SW480 (cell line): ENCODE measurements around the gene ATP6V1A.
"Not testable (repeated sequence)": the region's sequence is repeated elsewhere in the genome, so short reads cannot be mapped to it uniquely, and the experiment has no call there.

Experiments used
- DNase-seq: peaks from one replicate; pipeline ENCODE4 v3.0.0-alpha.2; 2016; ENCODE audit warnings: low spot score

The ATP6V1A gene

DNA sequence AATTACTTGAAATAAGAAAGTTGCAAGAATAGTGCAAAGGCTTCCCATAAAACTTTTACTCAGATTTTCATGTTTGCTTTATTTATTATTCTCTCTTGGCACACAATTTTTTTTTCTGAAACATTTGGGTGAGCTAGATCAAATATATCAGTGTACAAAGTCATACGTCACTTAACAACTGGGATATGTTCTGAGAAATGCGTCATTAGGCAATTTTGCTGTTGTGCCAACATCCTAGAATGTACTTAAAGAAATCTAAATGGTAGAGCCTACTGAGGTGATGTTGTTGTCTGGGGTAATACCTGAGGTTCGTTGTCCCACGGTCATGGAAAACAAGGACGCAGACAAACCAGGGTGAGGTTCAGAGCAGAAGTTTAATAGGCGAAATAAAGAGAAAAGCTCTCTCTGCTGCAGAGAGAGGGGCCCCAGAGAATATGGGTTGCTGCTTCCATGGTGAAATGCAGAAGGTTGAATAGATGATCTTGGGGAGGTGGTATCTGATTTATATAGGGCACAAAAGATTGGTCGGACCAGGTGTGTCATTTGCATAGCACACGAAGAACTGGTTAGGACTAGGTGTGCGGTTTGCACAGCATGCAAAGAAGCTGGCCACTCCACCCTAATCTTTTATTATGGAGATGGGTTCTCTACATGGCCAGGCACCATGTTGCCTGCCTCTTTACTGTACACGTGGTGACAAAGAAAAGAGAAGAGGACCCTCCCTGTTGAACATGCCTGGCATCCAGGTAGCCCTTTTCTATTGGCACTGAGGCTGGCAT lies 82.9 kb downstream of the ATP6V1A start:
- DNase-seq, result no peak

DNA sequence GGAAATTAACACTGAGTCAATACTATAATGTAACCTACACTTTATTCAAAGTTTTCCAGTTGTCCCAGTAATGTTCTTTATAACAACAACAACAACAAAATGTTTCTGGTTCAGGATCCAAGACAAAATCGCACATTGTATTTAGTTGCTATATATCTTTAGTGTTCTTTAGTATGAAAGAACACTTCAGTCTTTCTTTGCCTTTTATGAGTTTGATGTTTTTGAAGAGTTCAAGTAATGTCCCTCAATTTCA lies 84.2 kb downstream of the ATP6V1A start:
- DNase-seq, result no peak

- DNase-seq, result no peak
These were observed 85.8 kb downstream of the ATP6V1A start for GRCh38 chr3:113832477-113833164.

- no peak for DNase-seq
These were observed 88.1 kb downstream of the ATP6V1A start for GRCh38 chr3:113834983-113835382.

DNA sequence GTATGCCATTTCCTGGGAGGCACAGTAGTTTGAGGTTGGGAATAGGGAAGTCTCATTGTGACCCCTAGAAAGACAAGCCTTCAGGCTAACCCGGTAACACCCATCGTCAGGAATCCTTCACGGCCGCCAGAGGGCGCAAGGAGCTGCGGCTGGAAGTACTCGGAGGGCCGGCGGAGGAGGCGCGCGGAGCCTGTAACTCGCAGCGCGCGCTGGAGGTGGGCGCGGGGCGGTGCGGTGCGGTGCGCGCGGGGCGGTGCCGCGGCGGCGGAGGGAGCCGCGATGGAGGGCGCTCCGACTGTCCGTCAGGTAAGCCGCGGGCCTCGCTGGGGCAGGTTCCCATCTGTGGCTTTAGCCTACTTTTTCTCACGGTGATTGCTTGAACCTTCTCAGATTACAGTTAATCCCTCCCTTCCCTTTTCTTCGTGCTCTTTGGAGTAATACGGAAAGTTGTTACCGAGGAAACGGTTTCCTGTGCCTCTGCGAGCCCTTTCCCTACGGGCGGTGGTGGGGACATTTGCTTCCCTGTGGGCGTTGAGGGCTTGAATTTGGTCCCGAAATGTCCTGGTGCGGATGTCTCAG lies 91.9 kb downstream of the ATP6V1A start, which contains the start of gene GRAMD1C:
TSS of gene GRAMD1C (plus strand) at position 158 of the 579 bp plus-strand sequence. CDS start at position 280, 122 bp downstream.
- DNase-seq, result peak; percentile 87

- no peak for DNase-seq
These were observed 92.7 kb downstream of the ATP6V1A start for GRCh38 chr3:113839551-113839950.

DNA sequence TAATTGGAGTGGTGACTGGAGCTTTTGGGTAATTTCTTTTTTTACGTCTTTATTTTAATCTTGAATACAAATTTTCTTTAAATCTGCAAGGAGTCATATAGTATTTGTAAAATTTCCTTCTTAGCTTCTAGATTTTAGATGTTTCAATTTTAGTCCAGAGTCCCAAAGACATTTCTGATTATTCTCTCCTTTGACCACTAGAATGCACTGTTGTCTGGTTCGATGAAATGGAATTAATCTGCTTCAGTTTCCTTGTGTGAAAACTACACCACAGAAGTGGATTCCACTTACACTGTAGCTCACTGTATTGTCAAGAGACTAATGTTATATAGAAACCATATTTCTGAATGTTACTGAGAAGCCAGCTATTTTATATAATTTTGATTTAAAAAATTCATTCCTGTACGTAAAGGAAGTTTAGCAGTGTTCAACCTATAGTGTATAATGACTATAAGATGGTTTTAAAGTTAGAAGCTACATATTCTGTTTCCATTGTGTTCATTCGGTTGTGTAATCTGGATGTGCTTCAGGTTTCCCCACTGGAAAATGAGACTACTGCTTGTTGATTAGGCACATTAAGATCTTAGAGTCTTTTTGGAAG lies 97.9 kb downstream of the ATP6V1A start:
- peak; percentile 41 for DNase-seq

DNA sequence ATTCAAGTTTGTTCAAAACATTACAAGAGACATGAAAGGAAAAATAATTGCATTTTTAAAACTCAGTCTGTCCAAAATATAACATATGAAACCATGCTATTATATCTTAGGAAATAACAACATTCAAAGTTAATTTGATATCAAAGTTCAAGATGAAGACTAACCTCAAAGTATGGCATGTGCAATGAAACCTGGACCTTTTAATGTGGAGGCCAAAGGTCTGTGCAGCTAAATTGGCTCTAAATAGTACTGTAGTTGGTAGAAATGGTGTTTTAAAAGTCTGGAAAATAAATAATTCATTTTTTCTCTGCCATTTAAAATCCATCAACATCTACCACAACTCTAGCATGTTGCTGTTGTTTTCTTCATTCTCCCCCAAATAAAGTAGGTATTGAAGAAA lies 100.4 kb downstream of the ATP6V1A start:
- no peak for DNase-seq

GRCh38 chr3:113847664-113848461 lies 101.0 kb downstream of the ATP6V1A start:
- no peak for DNase-seq

DNA sequence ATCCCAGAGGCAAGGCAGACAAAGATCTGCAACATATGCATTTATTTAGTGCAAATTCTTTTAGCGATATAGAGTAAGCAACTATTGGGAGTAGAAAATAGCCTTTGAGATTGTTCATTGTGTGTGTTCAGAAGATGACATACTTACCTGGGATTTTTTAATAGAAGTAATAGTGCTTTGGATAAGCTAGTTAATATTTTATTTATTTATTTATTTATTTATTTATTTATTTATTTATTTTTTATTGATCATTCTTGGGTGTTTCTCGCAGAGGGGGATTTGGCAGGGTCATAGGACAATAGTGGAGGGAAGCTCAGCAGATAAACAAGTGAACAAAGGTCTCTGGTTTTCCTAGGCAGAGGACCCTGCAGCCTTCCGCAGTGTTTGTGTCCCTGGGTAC lies 102.2 kb downstream of the ATP6V1A start:
- not testable (repeated sequence) for DNase-seq

- not testable (repeated sequence) for DNase-seq
These were observed 103.0 kb downstream of the ATP6V1A start for GRCh38 chr3:113849841-113850240.

GRCh38 chr3:113850391-113850790 lies 103.6 kb downstream of the ATP6V1A start:
- not testable (repeated sequence) for DNase-seq

- no peak for DNase-seq
These were observed 105.7 kb downstream of the ATP6V1A start for GRCh38 chr3:113852506-113852905.
